Vagina (tissue), 2 donors: ENCODE measurements around the gene MBL2. TPM values are rescaled to one million over a fixed set of nuclear protein-coding genes. Genes with fewer than 3 reads are reported as not detected.

Experiments
- DNase-seq, 2 donors: peaks; one replicate each; pipeline ENCODE4 v3.0.0-alpha.2; 2017; ENCODE audit errors: extremely low spot score in 2 of 2
- H3K27ac ChIP-seq: fragments of 200-600 bp; sonication (generic); one replicate; pipeline ENCODE4 v1.5.1; 2019
- H3K27me3 ChIP-seq: fragments of 200-600 bp; sonication (generic); one replicate; pipeline ENCODE4 v1.5.1; 2019
- H3K36me3 ChIP-seq, 2 donors: fragments of 200-600 bp; sonication (generic); one replicate each; pipeline ENCODE4 v1.5.1; 2017 to 2019
- H3K4me1 ChIP-seq: fragments of 200-600 bp; sonication (generic); one replicate; pipeline ENCODE4 v1.5.1; 2019
- H3K4me3 ChIP-seq, 2 donors: fragments of 200-600 bp; sonication (generic); 1 replicate in 1 of 2; 2 replicates in 1 of 2; pipeline ENCODE4 v1.5.1; 2016 to 2019
- H3K9me3 ChIP-seq: fragments of 200-600 bp; sonication (generic); one replicate; pipeline ENCODE4 v1.5.1; 2019
- CTCF ChIP-seq, 3 experiments: fragments of 450-650 bp in 2 of 3; fragments of 200-600 bp in 1 of 3; sonication (generic) in 1 of 3; IDR thresholded peaks; one replicate each; pipeline ENCODE4 v1.5.1; 2017 to 2019; ENCODE audit warnings: antibody characterized with exemption in 3 of 3, mild to moderate bottlenecking in 2 of 3, moderate library complexity in 2 of 3
- POLR2A ChIP-seq, 2 donors: fragments of 450-650 bp; IDR thresholded peaks; one replicate each; pipeline ENCODE4 v1.6.1; 2017; ENCODE audit warnings: antibody characterized with exemption in 2 of 2, mild to moderate bottlenecking in 2 of 2, moderate library complexity in 2 of 2
- POLR2AphosphoS5 ChIP-seq, 2 donors: sonication (generic); formaldehyde crosslinking; IDR thresholded peaks; one replicate each; pipeline ENCODE4 v1.9.0; 2017; ENCODE audit warnings: antibody characterized with exemption in 2 of 2, mild to moderate bottlenecking in 2 of 2, low read depth in 1 of 2; ENCODE audit not compliant: insufficient read depth in 1 of 2
- intact Hi-C: fragments of 100-400 bp; cut with DNase I; formaldehyde crosslinking; loops from one replicate; pipeline ENCODE4 v1.15.1; 2023
- total RNA-seq: library from RNA; depleted of rRNA; stranded (reverse); fragments of >200 nt; gene quantifications from one replicate; pipeline ENCODE4 v1.2.3, GENCODE V29; 2016

The MBL2 gene
- total RNA-seq, 1 donor from 2014 or later: not detected

- intact Hi-C loops: no loop called here
- DNase-seq: no peak
Measured at GRCh38 chr10:52769966-52770365, 2.6 kb downstream of the MBL2 start.

GRCh38 chr10:52768001-52768532 lies 4.5 kb downstream of the MBL2 start:
- Histone ChIP-seq H3K9me3 (no peaks in the 10 kb centered on the region), H3K4me1 (no peaks in the 10 kb centered on the region), H3K36me3 (no peaks in the 10 kb centered on the region), H3K27ac (no peak overlapping the region), H3K27me3 (no peaks in the 10 kb centered on the region), H3K4me3 (no peak overlapping the region)
- intact Hi-C loops: no loop called here
- peak in 1 of 2 donors; percentile 81 for DNase-seq
- TF ChIP-seq POLR2A (IDR thresholded peaks at IDR 0.05): no peak
- TF ChIP-seq POLR2AphosphoS5 (IDR thresholded peaks at IDR 0.05; ENCODE audit: insufficient read depth in 1 of 2, low read depth in 1 of 2): no peak
- no peak for TF ChIP-seq CTCF (IDR thresholded peaks at IDR 0.05)

More at GRCh38 chr10:52769966-52770365, 2.6 kb downstream of the MBL2 start:
- Histone ChIP-seq H3K4me3 (no peak overlapping the region), H3K27me3 (no peaks in the 10 kb centered on the region), H3K36me3 (no peaks in the 10 kb centered on the region), H3K4me1 (no peaks in the 10 kb centered on the region), H3K27ac (no peak overlapping the region), H3K9me3 (no peaks in the 10 kb centered on the region)
- TF ChIP-seq POLR2AphosphoS5 (IDR thresholded peaks at IDR 0.05; ENCODE audit: insufficient read depth in 1 of 2, low read depth in 1 of 2) (no peak), POLR2A (IDR thresholded peaks at IDR 0.05) (no peak), CTCF (IDR thresholded peaks at IDR 0.05) (no peak)

DNA sequence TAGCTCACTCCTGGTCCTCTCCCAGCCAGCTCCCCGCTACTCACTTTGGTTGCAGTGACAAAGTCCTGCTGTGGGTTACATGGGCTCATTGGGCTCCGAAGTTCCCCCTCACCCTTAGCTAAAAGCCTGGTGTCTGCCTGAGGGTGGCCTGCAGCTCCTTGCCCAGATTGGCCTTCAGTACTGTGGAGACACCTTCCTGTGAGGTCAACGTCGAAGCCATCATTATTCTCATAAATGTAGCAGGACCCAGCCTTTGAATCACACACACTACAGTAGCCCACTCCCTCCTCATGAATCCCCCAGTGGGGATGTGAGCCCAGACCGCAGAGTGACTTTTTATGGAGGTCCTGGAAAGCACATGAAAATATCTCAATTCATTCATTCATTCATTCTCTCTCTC lies 10.5 kb downstream of the MBL2 start:
- TF ChIP-seq POLR2A (IDR thresholded peaks at IDR 0.05) (no peak), POLR2AphosphoS5 (IDR thresholded peaks at IDR 0.05; ENCODE audit: insufficient read depth in 1 of 2, low read depth in 1 of 2) (no peak), CTCF (IDR thresholded peaks at IDR 0.05) (no peak)
- H3K36me3 ChIP-seq: no peaks in the 10 kb centered on the region
- no peaks in the 10 kb centered on the region for H3K4me1 ChIP-seq
- no peak overlapping the region for H3K27ac ChIP-seq
- no peaks in the 10 kb centered on the region for H3K27me3 ChIP-seq
- DNase-seq: peak in 1 of 2 donors; percentile 40
- intact Hi-C loops: no loop called here
- H3K9me3 ChIP-seq: no peaks in the 10 kb centered on the region
- H3K4me3 ChIP-seq: no peak overlapping the region

DNA sequence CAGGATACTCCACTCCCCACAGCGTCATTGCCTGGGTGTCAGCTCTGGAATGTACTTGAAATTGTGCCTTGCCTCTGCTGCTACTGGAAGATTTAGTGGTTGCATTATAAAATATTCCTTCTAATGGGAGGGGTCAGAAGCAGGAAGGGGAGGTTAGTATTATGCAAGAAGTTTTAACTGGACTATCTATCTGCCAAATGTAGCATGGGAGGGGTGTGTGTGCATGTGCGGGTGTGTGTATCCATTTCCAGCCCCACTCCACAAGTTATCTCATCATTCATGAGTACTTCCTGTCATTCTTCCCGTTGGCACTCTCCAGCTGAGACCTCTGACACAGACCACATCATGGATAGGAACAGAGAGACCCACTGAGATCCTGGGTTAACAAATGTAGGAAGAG lies 13.4 kb downstream of the MBL2 start:
- Histone ChIP-seq H3K36me3 (no peaks in the 10 kb centered on the region), H3K27ac (no peak overlapping the region), H3K4me1 (no peaks in the 10 kb centered on the region), H3K9me3 (no peaks in the 10 kb centered on the region), H3K4me3 (no peak overlapping the region), H3K27me3 (no peaks in the 10 kb centered on the region)
- DNase-seq: peak in 1 of 2 donors; percentile 64
- intact Hi-C loops: no loop called here
- TF ChIP-seq POLR2A (IDR thresholded peaks at IDR 0.05): no peak
- TF ChIP-seq POLR2AphosphoS5 (IDR thresholded peaks at IDR 0.05; ENCODE audit: insufficient read depth in 1 of 2, low read depth in 1 of 2): no peak
- no peak for TF ChIP-seq CTCF (IDR thresholded peaks at IDR 0.05)

DNA sequence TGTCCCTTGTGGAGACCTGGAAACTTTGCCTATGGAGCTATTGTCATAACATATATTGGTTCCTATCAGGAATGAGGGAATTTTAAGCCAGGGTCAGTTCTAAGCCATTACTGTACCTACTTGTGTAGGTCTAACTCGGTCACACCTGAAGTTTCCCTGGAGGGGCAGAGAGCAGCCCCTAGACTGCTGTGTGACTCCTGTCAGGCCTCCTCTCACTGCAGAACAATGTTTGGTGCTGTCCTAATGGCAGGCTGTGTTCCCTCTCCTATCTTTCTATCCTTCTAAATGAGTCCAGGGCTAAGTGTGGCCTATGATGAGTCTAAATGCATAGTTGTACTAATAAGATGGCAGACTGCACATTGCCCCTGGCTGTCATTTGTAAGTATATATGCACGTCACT lies 14.2 kb downstream of the MBL2 start:
- no peaks in the 10 kb centered on the region for H3K27me3 ChIP-seq
- TF ChIP-seq POLR2A (IDR thresholded peaks at IDR 0.05) (no peak), CTCF (IDR thresholded peaks at IDR 0.05) (no peak), POLR2AphosphoS5 (IDR thresholded peaks at IDR 0.05; ENCODE audit: insufficient read depth in 1 of 2, low read depth in 1 of 2) (no peak)
- H3K27ac ChIP-seq: no peak overlapping the region
- no peaks in the 10 kb centered on the region for H3K9me3 ChIP-seq
- H3K36me3 ChIP-seq: no peaks in the 10 kb centered on the region
- DNase-seq: peak in 1 of 2 donors; percentile 56
- intact Hi-C loops: no loop called here
- no peaks in the 10 kb centered on the region for H3K4me1 ChIP-seq
- H3K4me3 ChIP-seq: no peak overlapping the region
